Measurements from ENCODE around the gene OR51V1.
"Not testable (repeated sequence)": the region's sequence is repeated elsewhere in the genome, so short reads cannot be mapped to it uniquely, and the experiment has no call there.

Gene OR51V1

GRCh38 chr11:5171856-5172255 is 28.6 kb downstream of the OR51V1 start:
- DNase-seq (ENCODE audit: low read depth in 2 of 2): no peak

GRCh38 chr11:5165898-5166297 is 34.6 kb downstream of the OR51V1 start:
- DNase-seq (ENCODE audit: low read depth in 2 of 2): not testable (repeated sequence)

- DNase-seq (ENCODE audit: low read depth in 2 of 2): not testable (repeated sequence)
Observed at GRCh38 chr11:5164807-5165206, 35.7 kb downstream of the OR51V1 start.

- not testable (repeated sequence) for DNase-seq (ENCODE audit: low read depth in 2 of 2)
Observed at GRCh38 chr11:5161045-5161444, 39.4 kb downstream of the OR51V1 start.

- DNase-seq (ENCODE audit: low read depth in 2 of 2): not testable (repeated sequence)
Observed at GRCh38 chr11:5160217-5160616, 40.3 kb downstream of the OR51V1 start.

- DNase-seq (ENCODE audit: low read depth in 2 of 2): no peak
Observed at GRCh38 chr11:5159806-5160205, 40.7 kb downstream of the OR51V1 start.

- no peak for DNase-seq (ENCODE audit: low read depth in 2 of 2)
Observed at GRCh38 chr11:5154657-5155056, 45.8 kb downstream of the OR51V1 start, which contains the start of gene OR52A1. TSS of gene OR52A1 (minus strand) at chr11:5154757. CDS start at chr11:5152369, 2,388 bp downstream.

GRCh38 chr11:5153574-5154431 is 46.7 kb downstream of the OR51V1 start:
- no peak for DNase-seq (ENCODE audit: low read depth in 2 of 2)

- no peak for DNase-seq (ENCODE audit: low read depth in 2 of 2)
Observed at GRCh38 chr11:5151713-5152153, 48.7 kb downstream of the OR51V1 start.

Data from stimulated activated CD8-positive, alpha-beta memory T cell treated with anti-CD3 and anti-CD28 coated beads, Interleukin-2, amount 100 ng/mL, for 48 hours (primary cell).